Left cardiac atrium (tissue), 4 donors: Measurements from ENCODE around the gene RHOT1. TPM values are rescaled to one million over a fixed set of nuclear protein-coding genes. Genes with fewer than 3 reads are reported as not detected.

Experiments
- ATAC-seq, 2 donors: fragments of 200-7000 bp; cut with Tn5 transposase; one replicate each; pipeline ENCODE4 v1.9.1; 2020; ENCODE audit warnings: mild to moderate bottlenecking in 2 of 2, moderate library complexity in 2 of 2
- DNase-seq: peaks from one replicate; pipeline ENCODE4 v3.0.0-alpha.2; 2020
- intact Hi-C, 2 donors: fragments of 100-400 bp; cut with DNase I; formaldehyde crosslinking; loops; one replicate each; pipeline versions ENCODE4 v1.14.1 to v1.15.1; 2022 to 2023
- total RNA-seq, 2 donors: library from RNA; stranded (reverse); fragmentation: NEBNext Ultra II Directional; extraction: Animal tissue kit (Norgen Biotek cat#: 25700); gene quantifications; one replicate each; pipeline ENCODE4 v1.2.1, GENCODE V29; 2021
- donor health status: DM: no; HTN: yes; CAD: no.
- donor health status: DM: no; HTN: yes; CAD: no; lungs with severe emphysema.
- donor health status: DM: yes; HTN: yes; CAD: no.
- donor health status: Dilated cardiomyopathy.

RHOT1 gene
- total RNA-seq, 2 donors from 2014 or later: 47.2 to 48.9 TPM

DNA sequence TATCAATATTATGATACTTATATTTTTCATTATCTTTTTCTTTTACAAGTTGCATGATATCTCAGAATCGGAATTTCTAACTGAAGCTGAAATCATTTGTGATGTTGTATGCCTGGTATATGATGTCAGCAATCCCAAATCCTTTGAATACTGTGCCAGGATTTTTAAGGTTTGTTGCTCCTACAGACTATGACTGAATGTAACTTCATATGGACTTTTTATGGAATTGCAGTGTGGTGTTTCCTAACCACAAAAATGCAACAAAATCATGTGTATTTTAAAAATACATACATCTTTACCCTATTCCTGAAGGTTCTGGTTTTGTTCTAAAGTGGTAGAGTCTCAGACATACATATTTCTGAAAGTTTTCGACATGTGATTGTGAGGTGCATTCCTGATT is 64.6 kb downstream of the RHOT1 start:
- ATAC-seq (no peak), DNase-seq (no peak)
- intact Hi-C loops: no loop called here

GRCh38 chr17:32208436-32208835 is 66.1 kb downstream of the RHOT1 start:
- ATAC-seq (no peak), DNase-seq (no peak)
- intact Hi-C loops: no loop called here

DNA sequence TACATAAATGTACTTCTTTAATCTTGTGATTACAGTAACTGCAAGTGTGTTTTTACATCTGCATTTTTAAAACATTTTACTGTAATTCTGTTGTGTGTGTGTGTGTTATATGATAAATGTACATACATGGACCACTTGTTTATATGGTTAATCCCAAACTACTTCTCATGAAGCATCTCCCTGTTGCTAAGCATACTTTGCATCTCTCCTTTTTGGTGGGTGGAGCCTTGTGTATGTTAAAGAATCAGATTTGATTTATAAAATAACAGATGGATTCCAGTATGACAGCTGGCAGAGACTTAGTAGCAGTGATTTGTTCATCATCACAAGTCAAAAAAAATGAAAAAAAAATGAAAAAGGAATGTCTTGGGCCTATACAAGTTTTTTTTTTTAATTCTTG is 67.3 kb downstream of the RHOT1 start:
- ATAC-seq (no peak), DNase-seq (no peak)
- intact Hi-C loops: no loop called here

GRCh38 chr17:32211671-32212070 is 69.4 kb downstream of the RHOT1 start:
- ATAC-seq (no peak), DNase-seq (no peak)
- intact Hi-C loops: no loop called here

DNA sequence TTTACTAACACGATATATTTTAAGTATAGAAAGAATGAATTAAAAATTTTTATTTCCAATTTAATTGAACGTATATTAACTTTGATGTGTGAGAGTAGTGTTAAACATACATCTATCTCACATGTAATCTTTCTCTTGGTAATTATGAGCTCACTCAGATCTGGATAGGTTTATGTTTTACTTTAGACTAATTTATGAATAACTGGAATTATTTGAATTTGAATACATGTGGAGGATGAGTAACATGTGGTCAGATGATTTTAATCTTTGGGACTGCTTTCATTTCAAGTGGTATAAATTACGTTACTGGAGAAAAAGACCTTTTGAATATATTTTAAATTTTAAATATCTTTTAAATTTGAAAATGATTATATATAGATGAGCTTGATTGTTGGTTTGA is 73.4 kb downstream of the RHOT1 start:
- intact Hi-C loops: no loop called here
- DNase-seq (no peak), ATAC-seq (no peak)

DNA sequence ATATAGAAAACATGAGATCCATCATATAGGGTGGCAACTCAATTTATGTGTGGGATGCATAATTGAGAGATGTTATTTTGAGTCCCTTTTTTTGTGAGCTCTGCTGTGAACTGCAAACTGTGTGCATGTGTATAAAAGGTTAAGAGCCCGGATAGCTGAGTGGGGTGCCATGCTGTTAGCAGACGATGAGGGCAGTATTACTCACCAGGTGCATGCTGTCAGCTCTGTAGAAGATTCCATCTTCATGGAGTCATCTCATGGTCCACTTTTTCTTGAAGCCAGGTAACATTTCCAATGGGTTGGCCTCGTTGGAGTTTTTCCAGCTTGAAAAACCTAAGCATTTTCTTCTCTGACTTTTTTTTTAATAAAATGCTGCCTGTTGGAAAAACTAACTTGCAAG is 80.3 kb downstream of the RHOT1 start:
- peak in 1 of 2 donors; percentile 48 for ATAC-seq
- intact Hi-C loops: no loop called here

GRCh38 chr17:32223703-32224102 is 81.4 kb downstream of the RHOT1 start:
- ATAC-seq (no peak), DNase-seq (no peak)
- intact Hi-C loops: no loop called here

More for the DNA sequence above, 80.3 kb downstream of the RHOT1 start:
- no peak for DNase-seq

- intact Hi-C loops: no loop called here
- DNase-seq (no peak), ATAC-seq (no peak)
Measured at GRCh38 chr17:32226886-32227285, 84.6 kb downstream of the RHOT1 start.

DNA sequence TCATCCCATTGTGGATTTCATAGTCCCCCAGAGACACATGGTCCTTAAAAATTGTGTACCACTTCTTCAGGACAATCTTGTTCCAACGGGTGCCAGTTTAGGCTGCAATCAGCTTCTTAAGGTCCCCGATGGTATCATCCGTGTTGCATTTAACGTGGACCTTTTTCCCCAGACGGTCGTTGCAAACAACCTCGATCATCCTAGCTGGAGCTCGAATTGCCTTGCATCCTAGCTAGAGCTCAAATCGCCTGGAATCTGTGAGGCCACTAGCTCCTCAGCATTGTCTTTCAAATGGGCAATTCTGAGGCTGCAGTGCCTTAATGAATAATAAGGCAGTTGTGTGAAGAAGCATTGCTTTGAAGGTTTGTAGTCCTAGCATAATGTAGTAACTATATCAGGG is 85.6 kb downstream of the RHOT1 start:
- no peak for ATAC-seq
- no peak for DNase-seq
- intact Hi-C loops: no loop called here

- ATAC-seq (no peak), DNase-seq (no peak)
- intact Hi-C loops: no loop called here
Measured at GRCh38 chr17:32235588-32235987, 93.3 kb downstream of the RHOT1 start.

- no peak for DNase-seq
- peak in 1 of 2 donors; percentile 54 for ATAC-seq
- intact Hi-C loops: no loop called here
Measured at GRCh38 chr17:32239456-32239855, 97.2 kb downstream of the RHOT1 start.

DNA sequence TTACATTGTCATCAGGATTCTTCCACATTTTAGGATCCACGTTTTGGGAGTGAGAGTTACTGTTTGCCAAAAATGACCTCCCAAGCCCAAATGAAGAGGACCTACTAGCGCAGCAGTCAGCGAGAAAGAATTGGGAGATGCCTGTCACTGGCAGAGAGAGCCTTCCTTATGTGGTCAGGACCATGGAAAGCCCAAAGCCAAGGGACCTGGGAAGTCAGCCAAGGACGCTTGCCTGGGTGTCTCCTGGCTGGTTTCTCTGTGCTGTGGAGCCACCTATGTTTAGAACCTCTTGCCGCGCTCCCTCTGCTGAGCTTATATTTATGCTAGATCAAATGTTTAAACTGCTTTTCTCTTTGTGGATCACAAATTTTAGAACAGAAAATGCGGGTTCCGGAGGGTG is 98.4 kb downstream of the RHOT1 start:
- ATAC-seq (peak; percentile 87 to 90), DNase-seq (peak; percentile 47)
- intact Hi-C loops: no loop called here

DNA sequence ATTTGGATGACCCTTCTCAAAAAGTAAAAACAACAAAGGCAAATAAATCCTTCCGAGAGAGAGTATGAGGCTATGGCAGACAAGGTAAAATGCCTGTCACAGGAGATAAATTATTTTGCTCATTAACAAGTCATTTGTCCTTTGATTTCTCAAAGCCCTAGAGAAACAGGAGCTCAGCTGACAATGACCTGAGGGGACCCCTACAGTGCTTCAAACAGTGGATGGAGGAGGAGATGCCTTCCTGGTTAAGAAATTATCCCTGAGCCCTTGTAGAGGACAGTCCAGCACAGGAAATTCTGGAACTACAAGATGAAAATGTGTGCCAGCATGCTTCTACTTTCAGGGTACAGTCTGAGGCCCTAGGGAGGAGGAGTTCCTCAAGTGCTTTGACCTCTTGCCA is 99.3 kb downstream of the RHOT1 start:
- intact Hi-C loops: no loop called here
- no peak for ATAC-seq
- no peak for DNase-seq

DNA sequence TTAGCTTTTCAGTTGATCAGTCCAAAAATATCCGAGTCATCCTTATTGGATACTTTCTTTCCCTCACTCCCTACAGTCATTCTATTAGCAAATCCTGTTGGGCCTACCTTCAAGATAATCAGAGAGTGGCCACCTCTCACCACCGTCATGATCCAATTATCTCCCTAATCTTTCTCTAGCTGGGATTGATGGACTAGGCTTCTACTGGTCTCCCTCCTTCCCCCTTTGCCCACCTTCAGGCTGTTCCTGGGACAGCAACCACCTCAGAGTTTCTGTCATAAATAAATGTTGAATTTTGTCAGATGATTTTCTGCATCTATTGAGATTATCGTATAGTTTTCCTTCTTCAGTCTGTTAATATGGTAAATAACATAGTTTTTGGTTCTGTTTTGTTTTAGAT is 107.2 kb downstream of the RHOT1 start:
- DNase-seq (no peak), ATAC-seq (no peak)
- intact Hi-C loops: no loop called here

DNA sequence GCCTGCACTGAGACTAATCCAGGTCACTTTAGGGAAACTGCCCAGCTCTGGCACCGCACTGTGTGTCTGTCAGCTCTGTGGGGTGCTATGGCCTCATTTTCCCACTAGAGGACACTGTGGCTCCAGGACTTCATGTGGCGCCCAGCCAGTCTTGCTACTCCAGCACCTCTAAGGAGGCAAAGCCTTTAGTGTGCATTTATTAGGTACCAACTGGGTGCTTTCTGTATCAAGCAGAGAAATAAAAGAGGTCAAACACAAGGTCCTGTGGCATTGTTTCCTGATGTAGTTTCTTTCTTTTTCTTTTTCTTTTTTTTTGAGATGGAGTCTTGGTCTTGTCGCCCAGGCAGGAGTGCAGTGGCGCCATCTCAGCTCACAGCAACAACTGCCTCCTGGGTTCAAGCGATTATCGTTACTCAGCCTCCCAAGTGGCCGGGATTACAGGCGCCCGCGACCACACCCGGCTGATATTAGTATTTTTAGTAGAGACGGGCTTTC is 110.9 kb downstream of the RHOT1 start:
- DNase-seq (peak; percentile 80), ATAC-seq (peak; percentile 94 to 96)
- intact Hi-C loops: loop anchor here (1.0 to 2.0 kb wide), 2 partner anchors 66 kb away; no protein-coding TSS in a partner anchor

DNA sequence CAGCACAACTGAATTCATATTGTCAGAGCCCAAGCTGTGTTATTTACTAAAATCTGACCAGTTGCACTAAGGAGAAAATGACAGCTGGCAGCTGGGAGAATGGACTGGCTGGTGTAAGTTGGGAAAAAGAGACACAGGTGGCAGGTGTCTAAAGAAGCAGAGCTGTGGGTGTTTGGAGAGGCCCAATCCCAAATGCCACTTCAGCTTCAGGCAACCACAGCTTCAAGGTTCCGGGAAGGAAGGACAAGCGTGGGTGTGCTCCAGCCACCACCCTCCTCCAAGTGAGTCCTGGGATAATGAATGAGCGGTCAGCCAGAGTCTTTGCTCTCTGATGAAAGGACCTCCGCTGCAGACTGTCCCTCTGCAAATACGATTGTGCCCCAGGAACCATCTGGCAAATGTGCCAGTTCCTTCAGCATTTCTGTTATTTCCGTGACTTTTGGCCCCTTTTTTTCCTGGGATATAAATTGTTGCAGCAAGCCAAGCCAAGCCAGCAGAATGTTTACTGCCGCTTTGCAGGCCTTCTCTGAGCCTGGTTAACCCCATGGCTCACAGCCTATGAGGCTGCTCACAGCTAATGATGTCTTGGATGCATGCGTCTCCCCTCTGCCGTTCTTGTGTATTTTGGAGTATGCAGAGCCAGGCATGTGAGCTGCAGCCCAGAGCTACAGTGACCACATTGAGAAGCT is 113.9 kb downstream of the RHOT1 start:
- intact Hi-C loops: no loop called here
- ATAC-seq (no peak), DNase-seq (no peak)

DNA sequence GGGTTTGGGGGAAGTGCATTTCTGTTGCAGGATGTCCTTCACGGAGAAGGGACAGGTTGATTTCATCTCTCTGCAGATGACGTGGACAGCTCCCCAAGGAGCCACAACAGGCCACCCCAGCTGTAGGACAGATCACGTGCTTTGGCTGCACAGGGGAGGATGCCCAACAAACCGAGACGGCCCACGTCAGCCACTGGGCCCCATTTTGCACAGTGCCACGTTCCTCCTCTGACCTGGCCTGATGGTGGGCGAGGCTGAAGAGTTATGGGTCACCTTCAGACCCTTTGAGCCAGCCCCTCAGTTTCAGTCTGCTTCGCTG is 114.4 kb downstream of the RHOT1 start:
- ATAC-seq (no peak), DNase-seq (no peak)
- intact Hi-C loops: no loop called here

GRCh38 chr17:32258383-32259140 is 116.3 kb downstream of the RHOT1 start:
- ATAC-seq (no peak), DNase-seq (no peak)
- intact Hi-C loops: no loop called here

DNA sequence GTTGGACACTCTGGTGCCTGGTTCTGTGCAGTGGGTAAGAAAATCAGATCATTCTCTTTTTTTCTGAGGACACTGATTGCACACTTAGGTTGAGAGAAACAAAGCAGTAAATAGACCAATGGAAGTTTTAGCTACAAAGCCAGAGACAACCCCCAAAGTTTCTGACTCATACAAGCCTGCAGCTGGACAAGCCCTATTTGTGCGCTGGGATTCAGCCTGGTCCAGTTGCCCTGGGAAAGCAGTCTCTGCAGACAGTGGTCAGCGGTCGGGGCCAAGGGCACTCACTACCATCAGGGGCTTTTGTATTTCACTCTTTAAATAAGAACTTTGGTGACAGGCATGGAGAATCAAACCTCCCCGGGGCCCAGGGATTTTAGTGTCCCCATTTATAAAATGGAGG is 117.3 kb downstream of the RHOT1 start:
- intact Hi-C loops: no loop called here
- DNase-seq (no peak), ATAC-seq (peak in 1 of 2 donors; percentile 29)

DNA sequence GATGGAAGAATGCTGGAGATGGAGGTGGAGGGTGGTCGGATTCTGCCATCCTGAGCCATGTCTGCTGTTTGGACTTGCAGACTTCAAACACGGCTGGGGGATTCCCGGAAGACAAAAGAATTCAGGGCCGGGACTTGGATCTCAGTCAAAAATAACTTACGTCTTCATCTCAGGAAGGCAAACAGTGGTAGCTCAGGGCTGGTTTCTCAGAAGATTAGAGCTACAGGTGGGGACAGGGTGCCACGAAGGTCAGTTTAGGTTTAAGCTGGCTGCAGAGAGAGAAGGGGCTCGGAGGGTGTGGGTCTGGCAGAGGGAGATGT is 119.1 kb downstream of the RHOT1 start:
- intact Hi-C loops: no loop called here

DNA sequence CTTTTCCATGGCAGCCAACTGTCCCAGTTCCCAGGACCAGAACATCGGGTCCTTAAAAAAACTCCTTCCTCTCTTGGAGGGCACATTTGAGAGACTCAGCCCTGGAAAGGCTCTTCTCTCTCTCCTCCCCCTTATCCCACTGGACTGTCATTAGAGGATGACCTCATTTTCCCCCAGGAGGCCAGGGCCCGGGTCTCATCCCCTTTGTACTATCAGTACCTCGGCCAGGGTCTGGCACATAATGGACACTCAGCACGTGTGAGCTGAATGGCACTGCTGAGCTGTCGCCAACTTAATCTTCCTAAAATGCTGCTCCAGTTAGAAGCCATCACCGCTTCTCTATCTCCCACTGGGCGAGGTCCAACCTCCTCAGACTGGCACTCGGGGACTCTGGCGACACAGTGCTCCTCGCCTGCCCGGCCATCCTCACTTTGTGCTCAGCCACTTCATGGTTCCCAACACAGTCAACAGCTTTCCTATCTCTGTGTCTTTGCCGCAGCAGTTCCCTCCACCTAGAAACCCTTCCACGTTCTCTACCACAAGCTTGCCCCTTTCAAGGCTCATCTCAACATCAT is 119.7 kb downstream of the RHOT1 start:
- intact Hi-C loops: no loop called here
- DNase-seq (no peak), ATAC-seq (peak; percentile 29 to 55)

More for the DNA sequence above, 119.1 kb downstream of the RHOT1 start:
- DNase-seq: no peak
- no peak for ATAC-seq
